GM12878 (cell line): ENCODE measurements around the gene IHH.

ENCODE experiments used
- HDAC2 ChIP-seq: fragments of 200-600 bp; sonication (generic); IDR thresholded peaks from 2 replicates; pipeline ENCODE4 v1.6.1; 2017
- NR2C1 ChIP-seq: fragments of 450-650 bp; IDR thresholded peaks from 2 replicates; pipeline ENCODE4 v1.6.1; 2017; ENCODE audit warnings: antibody characterized with exemption, mild to moderate bottlenecking, moderate library complexity
- TF ChIP-seq, protein P1 (sequence below), 3 experiments: IDR thresholded peaks in 2 of 3; conservative IDR thresholded peaks in 1 of 3; 2 replicates each; pipeline ENCODE4 v1.5.1; 2011; ENCODE audit warnings: low read depth in 3 of 3, low read length in 3 of 3, mild to moderate bottlenecking in 3 of 3, control low read depth in 2 of 3, moderate library complexity in 2 of 3, inconsistent platforms in 1 of 3, mixed read lengths in 1 of 3; ENCODE audit not compliant: control insufficient read depth in 2 of 3, insufficient read depth in 1 of 3; ENCODE audit errors: extremely low read depth in 1 of 3

DNA sequence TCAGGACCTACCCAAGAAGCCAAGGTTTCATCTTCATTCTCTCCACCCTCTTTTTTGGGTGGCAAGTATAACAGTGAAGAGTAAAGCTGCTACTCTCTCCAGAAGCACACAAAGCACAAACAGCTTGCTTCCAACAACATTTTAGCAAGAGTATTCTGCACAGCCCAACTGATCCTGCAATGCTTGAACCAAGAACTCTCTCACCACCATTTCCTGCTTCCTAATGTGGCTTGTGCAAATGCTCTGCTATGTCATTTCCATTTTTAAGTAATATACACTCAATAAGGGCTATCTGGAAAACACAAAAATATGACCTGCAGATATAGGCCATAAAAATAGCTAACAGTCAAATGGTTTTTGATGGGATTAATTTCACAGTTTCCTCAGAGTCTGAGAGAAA, 24.1 kb upstream of the IHH start:
- TF ChIP-seq, protein P1, sequence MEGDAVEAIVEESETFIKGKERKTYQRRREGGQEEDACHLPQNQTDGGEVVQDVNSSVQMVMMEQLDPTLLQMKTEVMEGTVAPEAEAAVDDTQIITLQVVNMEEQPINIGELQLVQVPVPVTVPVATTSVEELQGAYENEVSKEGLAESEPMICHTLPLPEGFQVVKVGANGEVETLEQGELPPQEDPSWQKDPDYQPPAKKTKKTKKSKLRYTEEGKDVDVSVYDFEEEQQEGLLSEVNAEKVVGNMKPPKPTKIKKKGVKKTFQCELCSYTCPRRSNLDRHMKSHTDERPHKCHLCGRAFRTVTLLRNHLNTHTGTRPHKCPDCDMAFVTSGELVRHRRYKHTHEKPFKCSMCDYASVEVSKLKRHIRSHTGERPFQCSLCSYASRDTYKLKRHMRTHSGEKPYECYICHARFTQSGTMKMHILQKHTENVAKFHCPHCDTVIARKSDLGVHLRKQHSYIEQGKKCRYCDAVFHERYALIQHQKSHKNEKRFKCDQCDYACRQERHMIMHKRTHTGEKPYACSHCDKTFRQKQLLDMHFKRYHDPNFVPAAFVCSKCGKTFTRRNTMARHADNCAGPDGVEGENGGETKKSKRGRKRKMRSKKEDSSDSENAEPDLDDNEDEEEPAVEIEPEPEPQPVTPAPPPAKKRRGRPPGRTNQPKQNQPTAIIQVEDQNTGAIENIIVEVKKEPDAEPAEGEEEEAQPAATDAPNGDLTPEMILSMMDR (IDR thresholded peaks at IDR 0.05 in 2 of 3, conservative IDR thresholded peaks at IDR 0.05 in 1 of 3; ENCODE audit: control insufficient read depth in 2 of 3, extremely low read depth in 1 of 3, insufficient read depth in 1 of 3, low read depth in 3 of 3, low read length in 3 of 3): no peak
- TF ChIP-seq HDAC2 (no peak), NR2C1 (no peak)
